Tibial artery (tissue), 4 donors: ENCODE data around the gene AIRE.

Experiments
- DNase-seq, 2 donors: peaks; one replicate each; pipeline ENCODE4 v3.0.0-alpha.2; 2019
- H3K27ac ChIP-seq, 2 donors: fragments of 200-600 bp; sonication (generic) in 1 of 2; 1 replicate in 1 of 2; 2 replicates in 1 of 2; pipeline ENCODE4 v1.5.1; 2018 to 2019; ENCODE audit warnings: mild to moderate bottlenecking in 1 of 2
- H3K27me3 ChIP-seq, 2 donors: fragments of 200-600 bp; sonication (generic) in 1 of 2; one replicate each; pipeline versions ENCODE4 v1.5.1 to v1.6.0; 2016 to 2019
- H3K36me3 ChIP-seq, 3 donors: fragments of 200-600 bp; sonication (generic) in 2 of 3; one replicate each; pipeline ENCODE4 v1.5.1; 2016 to 2019; ENCODE audit warnings: mild to moderate bottlenecking in 2 of 3
- H3K4me1 ChIP-seq, 4 donors: fragments of 200-600 bp; sonication (generic) in 2 of 4; 1 replicate in 3 of 4; 2 replicates in 1 of 4; pipeline ENCODE4 v1.5.1; 2016 to 2019
- H3K4me3 ChIP-seq, 2 donors: fragments of 200-600 bp; sonication (generic) in 1 of 2; 1 replicate in 1 of 2; 2 replicates in 1 of 2; pipeline ENCODE4 v1.5.1; 2018 to 2019; ENCODE audit warnings: mild to moderate bottlenecking in 2 of 2
- H3K9me3 ChIP-seq, 3 donors: fragments of 200-600 bp; sonication (generic) in 1 of 3; one replicate each; pipeline ENCODE4 v1.5.1; 2016 to 2019
- CTCF ChIP-seq, 2 experiments: fragments of 200-600 bp in 1 of 2; fragments of 450-650 bp in 1 of 2; IDR thresholded peaks; one replicate each; pipeline ENCODE4 v1.5.1; 2017 to 2019; ENCODE audit warnings: antibody characterized with exemption in 2 of 2, mild to moderate bottlenecking in 1 of 2, moderate library complexity in 1 of 2
- intact Hi-C: fragments of 100-400 bp; cut with DNase I; formaldehyde crosslinking; loops from one replicate; pipeline ENCODE4 v1.15.0; 2023; ENCODE audit warnings: low total_unique reads

Gene AIRE

GRCh38 chr21:44255511-44255981 is 30.1 kb upstream of the AIRE start:
- DNase-seq, result peak in 1 of 2 donors; percentile 41
- H3K9me3 ChIP-seq, result peaks cover 0 to 9% (median 0%) of the 10 kb centered on the region in 3 donors
- no peak for TF ChIP-seq CTCF (IDR thresholded peaks at IDR 0.05)
- H3K36me3 ChIP-seq, result no peaks in the 10 kb centered on the region
- no peak overlapping the region for H3K27ac ChIP-seq
- intact Hi-C loops, result no loop called here
- H3K4me1 ChIP-seq, result no peaks in the 10 kb centered on the region
- H3K4me3 ChIP-seq, result no peak overlapping the region
- peaks cover 0 to 14% of the 10 kb centered on the region in 2 donors for H3K27me3 ChIP-seq

- H3K9me3 ChIP-seq, result peaks cover 0 to 9% (median 0%) of the 10 kb centered on the region in 3 donors
- H3K36me3 ChIP-seq, result no peaks in the 10 kb centered on the region
- TF ChIP-seq CTCF (IDR thresholded peaks at IDR 0.05), result no peak
- no peak overlapping the region for H3K27ac ChIP-seq
- intact Hi-C loops, result no loop called here
- H3K4me3 ChIP-seq, result no peak overlapping the region
- H3K4me1 ChIP-seq, result no peaks in the 10 kb centered on the region
- H3K27me3 ChIP-seq, result peaks cover 0 to 30% of the 10 kb centered on the region in 2 donors
- no peak for DNase-seq
Observed at GRCh38 chr21:44258056-44258725, 27.5 kb upstream of the AIRE start.

GRCh38 chr21:44259082-44259705 is 26.5 kb upstream of the AIRE start:
- H3K36me3 ChIP-seq, result no peaks in the 10 kb centered on the region
- peaks cover 0 to 33% of the 10 kb centered on the region in 2 donors for H3K27me3 ChIP-seq
- H3K27ac ChIP-seq, result no peak overlapping the region
- intact Hi-C loops, result no loop called here
- TF ChIP-seq CTCF (IDR thresholded peaks at IDR 0.05), result no peak
- H3K4me1 ChIP-seq, result no peaks in the 10 kb centered on the region
- peaks cover 0 to 9% (median 0%) of the 10 kb centered on the region in 3 donors for H3K9me3 ChIP-seq
- H3K4me3 ChIP-seq, result no peak overlapping the region
- DNase-seq, result no peak

- Histone ChIP-seq H3K4me3 (no peak overlapping the region), H3K9me3 (peaks cover 0 to 9% (median 0%) of the 10 kb centered on the region in 3 donors), H3K27me3 (peaks cover 0 to 36% of the 10 kb centered on the region in 2 donors), H3K4me1 (no peaks in the 10 kb centered on the region), H3K27ac (no peak overlapping the region), H3K36me3 (no peaks in the 10 kb centered on the region)
- intact Hi-C loops, result no loop called here
- DNase-seq, result no peak
- no peak for TF ChIP-seq CTCF (IDR thresholded peaks at IDR 0.05)
Observed at GRCh38 chr21:44260066-44260465, 25.6 kb upstream of the AIRE start.

- DNase-seq, result no peak
- intact Hi-C loops, result no loop called here
- no peaks in the 10 kb centered on the region for H3K4me1 ChIP-seq
- H3K9me3 ChIP-seq, result peaks cover 0 to 9% (median 0%) of the 10 kb centered on the region in 3 donors
- H3K36me3 ChIP-seq, result no peaks in the 10 kb centered on the region
- peaks cover 0 to 31% of the 10 kb centered on the region in 2 donors for H3K27me3 ChIP-seq
- H3K4me3 ChIP-seq, result no peak overlapping the region
- TF ChIP-seq CTCF (IDR thresholded peaks at IDR 0.05), result no peak
- H3K27ac ChIP-seq, result no peak overlapping the region
Observed at GRCh38 chr21:44260791-44261631, 24.7 kb upstream of the AIRE start.
